K562 (cell line): ENCODE data around the gene DGKA. TPM values are rescaled to one million over a fixed set of nuclear protein-coding genes. Genes with fewer than 3 reads are reported as not detected.

Experiments used
- ADNP ChIP-seq: fragments of 200-800 bp; sonication (Bioruptor generic); IDR thresholded peaks from 2 replicates; pipeline ENCODE4 v1.6.1; 2016; ENCODE audit warnings: missing genetic modification characterization, missing compliant biosample characterization
- BRCA1 ChIP-seq, 2 experiments: fragments of 450-650 bp in 1 of 2; sonication (generic) in 1 of 2; formaldehyde crosslinking in 1 of 2; IDR thresholded peaks; 2 replicates each; pipeline versions ENCODE4 v1.5.0 to v1.6.1; 2017 to 2020; ENCODE audit warnings: mild to moderate bottlenecking in 1 of 2, missing genetic modification reagents in 1 of 2
- CBX8 ChIP-seq: fragments of 200-600 bp; sonication (generic); IDR thresholded peaks from 2 replicates; pipeline ENCODE4 v1.6.1; 2012; ENCODE audit warnings: borderline replicate concordance, mixed run types, low read depth, mild to moderate bottlenecking, moderate library complexity, mixed read lengths, low read length, control low read depth, inconsistent platforms; ENCODE audit not compliant: poor library complexity, severe bottlenecking; ENCODE audit errors: extremely low read depth
- FOXA1 ChIP-seq: fragments of 450-650 bp; IDR thresholded peaks from 2 replicates; pipeline ENCODE4 v1.6.1; 2016; ENCODE audit warnings: mild to moderate bottlenecking, borderline replicate concordance
- FOXK2 ChIP-seq, 2 experiments: fragments of 450-650 bp; IDR thresholded peaks in 1 of 2; conservative IDR thresholded peaks in 1 of 2; 2 replicates each; pipeline ENCODE4 v1.6.1; 2016; ENCODE audit warnings: low read depth in 2 of 2, mild to moderate bottlenecking in 1 of 2
- HDGF ChIP-seq: fragments of 450-650 bp; IDR thresholded peaks from 2 replicates; pipeline ENCODE4 v1.6.1; 2016
- HEY1 ChIP-seq: fragments of 250-450 bp; sonication (Bioruptor Pico); IDR thresholded peaks from 2 replicates; pipeline ENCODE4 v1.5.0; 2020; ENCODE audit warnings: mild to moderate bottlenecking, moderate library complexity, borderline replicate concordance
- HMGN3 ChIP-seq: IDR thresholded peaks from 2 replicates; pipeline ENCODE4 v1.6.1; 2011; ENCODE audit warnings: borderline replicate concordance, low read depth, mild to moderate bottlenecking, mixed read lengths, low read length; ENCODE audit not compliant: insufficient read length; ENCODE audit errors: extremely low read depth
- KLF1 ChIP-seq: fragments of 450-650 bp; IDR thresholded peaks from 2 replicates; pipeline ENCODE4 v1.6.1; 2016; ENCODE audit warnings: missing genetic modification characterization, missing compliant biosample characterization
- MAFK ChIP-seq: IDR thresholded peaks from 2 replicates; pipeline ENCODE4 v1.6.1; 2011; ENCODE audit warnings: low read length, improper control_type of control experiment
- MCM7 ChIP-seq, 2 experiments: fragments of 450-650 bp; IDR thresholded peaks; 2 replicates each; pipeline ENCODE4 v1.6.1; 2016 to 2018
- MED1 ChIP-seq: sonication (generic); formaldehyde crosslinking; IDR thresholded peaks from 2 replicates; pipeline ENCODE4 v1.8.1; 2023; ENCODE audit warnings: missing genetic modification reagents, borderline replicate concordance
- PHTF2 ChIP-seq: fragments of 250-450 bp; sonication (Bioruptor Pico); IDR thresholded peaks from 2 replicates; pipeline ENCODE4 v1.5.0; 2021; ENCODE audit warnings: mild to moderate bottlenecking
- PML ChIP-seq: IDR thresholded peaks from 2 replicates; pipeline ENCODE4 v1.6.1; 2012; ENCODE audit warnings: low read length, inconsistent platforms
- ZC3H11A ChIP-seq: IDR thresholded peaks from 2 replicates; pipeline ENCODE4 v1.6.1; 2012; ENCODE audit warnings: low read depth, low read length, improper control_type of control experiment
- ZNF507 ChIP-seq: conservative IDR thresholded peaks from 2 replicates; pipeline ENCODE4 v1.6.1; 2017; ENCODE audit warnings: missing genetic modification characterization, missing compliant biosample characterization
- ZNF583 ChIP-seq: fragments of 250-450 bp; sonication (Bioruptor Pico); IDR thresholded peaks from 2 replicates; pipeline ENCODE4 v1.4.0; 2020
- ZNF695 ChIP-seq: fragments of 450-650 bp; formaldehyde crosslinking; IDR thresholded peaks from 2 replicates; pipeline ENCODE4 v1.4.0; 2020; ENCODE audit warnings: mild to moderate bottlenecking, moderate library complexity
- ZNF764 ChIP-seq: fragments of 250-450 bp; sonication (Bioruptor Pico); IDR thresholded peaks from 2 replicates; pipeline ENCODE4 v1.4.0; 2020; ENCODE audit warnings: low read depth, mild to moderate bottlenecking, moderate library complexity
- polyA plus RNA-seq, 8 experiments: library from polyadenylated mRNA; depleted of rRNA in 4 of 8; stranded (reverse) in 5 of 8; unstranded in 3 of 8; fragments of >200 nt; fragmentation: Nextera tagmentation in 2 of 8; fragmentation: Illumina TruSeq in 1 of 8; extraction: Ambion mirVana in 2 of 8; extraction: Trizol in 1 of 8; gene quantifications; 2 replicates each; pipeline versions ENCODE4 v1.2.1 to v1.2.3, GENCODE V29; 2011 to 2014; ENCODE audit warnings: inconsistent platforms in 1 of 8, missing spikeins in 1 of 8
- total RNA-seq, 7 experiments: library from RNA; depleted of rRNA in 6 of 7; stranded (reverse); fragments of >200 nt in 6 of 7; fragmentation: Illumina TruSeq in 2 of 7; extraction: Trizol in 2 of 7; gene quantifications; 2 replicates each; pipeline versions ENCODE4 v1.2.1 to v1.2.3, GENCODE V29; 2011 to 2021; ENCODE audit warnings: low replicate concordance in 1 of 7
- TF ChIP-seq, protein P1 (sequence below): fragments of 250-450 bp; sonication (Bioruptor Pico); IDR thresholded peaks from 2 replicates; pipeline ENCODE4 v1.5.1; 2021; ENCODE audit warnings: mild to moderate bottlenecking
- TF ChIP-seq, protein P2 (sequence below): fragments of 250-450 bp; sonication (Bioruptor Pico); IDR thresholded peaks from 2 replicates; pipeline ENCODE4 v1.8.0; 2021; ENCODE audit warnings: moderate library complexity, mild to moderate bottlenecking, inconsistent platforms
- TF ChIP-seq, protein P3 (sequence below): fragments of 450-650 bp; formaldehyde crosslinking; IDR thresholded peaks from 2 replicates; pipeline ENCODE4 v1.4.0; 2022; ENCODE audit warnings: mild to moderate bottlenecking, moderate library complexity
- TF ChIP-seq, protein P4 (sequence below): IDR thresholded peaks from 2 replicates; pipeline ENCODE4 v1.6.1; 2011; ENCODE audit not compliant: insufficient read length; ENCODE audit errors: extremely low read depth
- TF ChIP-seq, protein P5 (sequence below): sonication (generic); formaldehyde crosslinking; IDR thresholded peaks from 2 replicates; pipeline ENCODE4 v1.8.0; 2022; ENCODE audit warnings: missing genetic modification reagents, mild to moderate bottlenecking, borderline replicate concordance

The DGKA gene
- total and polyA plus RNA-seq, 9 of the 15 experiments (the other 6 are each of a cell fraction or from before 2014, with no cell fraction given) = 3.4 to 12.4 (median 6.2) TPM

DNA sequence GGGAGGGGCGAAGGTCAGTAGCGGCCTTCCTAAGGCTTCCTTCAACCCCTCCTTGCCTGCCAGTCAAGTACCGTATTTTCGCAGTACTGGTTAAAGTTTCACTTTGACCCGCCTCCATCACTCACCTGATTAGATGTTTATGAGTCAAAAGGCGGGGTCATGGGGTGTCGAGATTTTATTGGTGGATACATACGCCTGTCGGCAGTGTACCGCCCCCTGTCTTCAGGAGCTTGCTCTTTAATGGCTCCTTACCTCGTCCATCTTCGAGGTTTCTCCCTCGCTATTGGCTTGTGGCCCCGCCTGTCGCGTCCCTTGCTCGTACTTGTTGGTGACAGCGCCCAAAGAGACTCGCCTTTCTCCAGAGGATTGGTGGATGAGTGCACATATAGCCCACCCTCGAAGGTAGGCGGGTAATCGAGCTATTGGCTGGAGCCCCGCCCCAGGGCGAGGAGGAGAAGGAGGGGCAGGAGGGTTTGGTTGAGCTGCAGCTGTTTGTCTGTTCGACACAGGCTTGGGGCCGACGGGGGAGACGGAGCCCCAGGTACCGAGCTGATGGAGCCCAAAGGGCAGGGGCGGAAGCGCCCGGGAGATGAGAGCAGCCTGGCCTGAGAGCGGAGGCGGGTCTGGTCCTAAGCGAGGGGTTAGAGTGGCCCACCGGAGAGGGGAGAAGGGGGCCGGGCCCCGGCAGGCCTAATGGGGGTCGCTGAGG, 42.8 kb downstream of the DGKA start, which contains the start of gene RAB5B (continued):
- TF ChIP-seq ADNP = no peak
- peak; percentile 82; the same call in 1 of the 2 replicates for TF ChIP-seq PML
- TF ChIP-seq KLF1 (tag) = no peak
- TF ChIP-seq MCM7 (IDR thresholded peaks at IDR 0.05) = no peak
- TF ChIP-seq MAFK = no peak
- TF ChIP-seq CBX8 = no peak
- TF ChIP-seq ZNF507 (tag) = no peak
- TF ChIP-seq, protein P1, sequence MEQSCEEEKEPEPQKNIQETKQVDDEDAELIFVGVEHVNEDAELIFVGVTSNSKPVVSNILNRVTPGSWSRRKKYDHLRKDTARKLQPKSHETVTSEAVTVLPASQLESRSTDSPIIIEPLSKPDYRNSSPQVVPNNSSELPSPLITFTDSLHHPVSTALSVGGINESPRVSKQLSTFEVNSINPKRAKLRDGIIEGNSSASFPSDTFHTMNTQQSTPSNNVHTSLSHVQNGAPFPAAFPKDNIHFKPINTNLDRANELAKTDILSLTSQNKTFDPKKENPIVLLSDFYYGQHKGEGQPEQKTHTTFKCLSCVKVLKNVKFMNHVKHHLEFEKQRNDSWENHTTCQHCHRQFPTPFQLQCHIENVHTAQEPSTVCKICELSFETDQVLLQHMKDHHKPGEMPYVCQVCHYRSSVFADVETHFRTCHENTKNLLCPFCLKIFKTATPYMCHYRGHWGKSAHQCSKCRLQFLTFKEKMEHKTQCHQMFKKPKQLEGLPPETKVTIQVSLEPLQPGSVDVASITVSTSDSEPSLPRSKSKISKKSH (CRISPR knock-in tag) = no peak
- no peak; the same call in 1 of the 2 replicates for TF ChIP-seq HDGF
- no peak for TF ChIP-seq ZC3H11A
- no peak; the same call in 1 of the 2 replicates for TF ChIP-seq ZNF764 (CRISPR knock-in tag)
- TF ChIP-seq FOXK2 (conservative IDR thresholded peaks at IDR 0.05 in 1 of 2, IDR thresholded peaks at IDR 0.05 in 1 of 2; ENCODE audit: low read depth in 2 of 2) = peak; percentile 97
- TF ChIP-seq, protein P2, sequence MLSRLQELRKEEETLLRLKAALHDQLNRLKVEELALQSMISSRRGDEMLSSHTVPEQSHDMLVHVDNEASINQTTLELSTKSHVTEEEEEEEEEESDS = no peak
- TF ChIP-seq HMGN3 = peak; percentile 35
- TF ChIP-seq FOXA1 = no peak
- TF ChIP-seq, protein P3, sequence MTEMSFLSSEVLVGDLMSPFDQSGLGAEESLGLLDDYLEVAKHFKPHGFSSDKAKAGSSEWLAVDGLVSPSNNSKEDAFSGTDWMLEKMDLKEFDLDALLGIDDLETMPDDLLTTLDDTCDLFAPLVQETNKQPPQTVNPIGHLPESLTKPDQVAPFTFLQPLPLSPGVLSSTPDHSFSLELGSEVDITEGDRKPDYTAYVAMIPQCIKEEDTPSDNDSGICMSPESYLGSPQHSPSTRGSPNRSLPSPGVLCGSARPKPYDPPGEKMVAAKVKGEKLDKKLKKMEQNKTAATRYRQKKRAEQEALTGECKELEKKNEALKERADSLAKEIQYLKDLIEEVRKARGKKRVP (CRISPR knock-in tag) = no peak
- TF ChIP-seq ZNF695 (CRISPR knock-in tag) = no peak
- TF ChIP-seq ZNF583 (CRISPR knock-in tag) = no peak
- TF ChIP-seq HEY1 (CRISPR knock-in tag) = no peak
- TF ChIP-seq MED1 (CRISPR knock-in tag) = no peak
- TF ChIP-seq PHTF2 (CRISPR knock-in tag) = no peak
- TF ChIP-seq BRCA1 (IDR thresholded peaks at IDR 0.05) = no peak
- TF ChIP-seq BRCA1 (CRISPR knock-in tag; IDR thresholded peaks at IDR 0.05) = no peak
- TF ChIP-seq, protein P4, sequence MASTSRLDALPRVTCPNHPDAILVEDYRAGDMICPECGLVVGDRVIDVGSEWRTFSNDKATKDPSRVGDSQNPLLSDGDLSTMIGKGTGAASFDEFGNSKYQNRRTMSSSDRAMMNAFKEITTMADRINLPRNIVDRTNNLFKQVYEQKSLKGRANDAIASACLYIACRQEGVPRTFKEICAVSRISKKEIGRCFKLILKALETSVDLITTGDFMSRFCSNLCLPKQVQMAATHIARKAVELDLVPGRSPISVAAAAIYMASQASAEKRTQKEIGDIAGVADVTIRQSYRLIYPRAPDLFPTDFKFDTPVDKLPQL = no peak
- TF ChIP-seq, protein P5, sequence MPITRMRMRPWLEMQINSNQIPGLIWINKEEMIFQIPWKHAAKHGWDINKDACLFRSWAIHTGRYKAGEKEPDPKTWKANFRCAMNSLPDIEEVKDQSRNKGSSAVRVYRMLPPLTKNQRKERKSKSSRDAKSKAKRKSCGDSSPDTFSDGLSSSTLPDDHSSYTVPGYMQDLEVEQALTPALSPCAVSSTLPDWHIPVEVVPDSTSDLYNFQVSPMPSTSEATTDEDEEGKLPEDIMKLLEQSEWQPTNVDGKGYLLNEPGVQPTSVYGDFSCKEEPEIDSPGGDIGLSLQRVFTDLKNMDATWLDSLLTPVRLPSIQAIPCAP (CRISPR knock-in tag) = no peak
